WERI-Rb-1 (cell line): ENCODE results near the gene ACTL8.

Experiments
- DNase-seq: peaks from one replicate; pipeline ENCODE4 v3.0.0-alpha.2; 2020
- H3K27ac ChIP-seq: fragments of 250-450 bp; sonication (Bioruptor Pico); 2 replicates; pipeline ENCODE4 v1.5.1; 2020; ENCODE audit warnings: mild to moderate bottlenecking, moderate library complexity
- H3K27me3 ChIP-seq: fragments of 250-450 bp; sonication (Bioruptor Pico); 2 replicates; pipeline ENCODE4 v1.5.1; 2021; ENCODE audit warnings: mild to moderate bottlenecking, low read depth, moderate library complexity; ENCODE audit not compliant: insufficient read depth, severe bottlenecking
- H3K36me3 ChIP-seq: fragments of 250-450 bp; sonication (Bioruptor Pico); 2 replicates; pipeline ENCODE4 v1.5.1; 2020; ENCODE audit warnings: mild to moderate bottlenecking, moderate library complexity
- H3K4me3 ChIP-seq: 2 replicates; pipeline ENCODE4 v1.5.1; 2011; ENCODE audit warnings: low read depth, mild to moderate bottlenecking, control low read depth, low read length
- H3K9me3 ChIP-seq: fragments of 250-450 bp; sonication (Bioruptor Pico); 2 replicates; pipeline ENCODE4 v1.5.1; 2021; ENCODE audit warnings: mild to moderate bottlenecking, moderate library complexity; ENCODE audit not compliant: severe bottlenecking
- TF ChIP-seq, protein P1 (sequence below): IDR thresholded peaks from 2 replicates; pipeline ENCODE4 v1.5.1; 2011; ENCODE audit warnings: low read depth, mild to moderate bottlenecking, control low read depth, inconsistent platforms, low read length

Gene ACTL8

DNA sequence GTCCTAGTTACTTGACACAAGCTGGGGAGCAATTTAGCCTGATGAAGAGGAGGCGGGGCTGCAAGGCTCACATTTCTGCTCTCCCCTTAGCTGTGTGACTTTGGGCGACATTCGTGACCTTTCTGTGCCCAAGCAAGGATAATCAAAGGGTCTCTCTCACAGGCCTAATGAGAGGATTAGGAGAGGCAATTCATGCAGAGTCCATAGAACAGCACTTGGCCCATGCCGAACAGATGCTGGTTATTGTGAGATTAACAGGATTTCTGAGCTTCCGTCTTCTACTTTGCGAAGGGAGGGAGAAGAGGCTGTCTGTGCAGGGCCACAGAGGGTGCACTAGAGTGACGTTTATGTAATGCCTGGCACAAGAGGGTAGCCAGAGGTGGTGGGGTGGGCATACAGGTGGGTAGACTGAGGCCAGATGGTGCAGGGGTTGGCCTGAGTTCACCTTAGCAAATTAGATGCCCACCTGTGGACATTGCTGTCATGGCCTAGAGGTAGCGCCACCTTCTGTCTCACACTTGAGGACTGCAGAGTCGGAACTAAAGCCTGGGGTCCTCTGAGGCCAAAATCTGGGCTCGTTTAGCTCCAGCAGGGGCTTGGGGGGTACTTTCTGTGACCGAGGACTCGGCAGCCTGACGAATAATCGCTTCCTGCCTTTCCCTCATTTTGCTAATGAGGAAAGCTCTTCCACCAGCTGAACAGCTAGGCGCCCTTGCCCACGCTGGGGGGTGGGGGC, 18.6 kb downstream of the ACTL8 start:
- DNase-seq, result peak; percentile 89
- Histone ChIP-seq H3K27me3 (no peaks in the 10 kb centered on the region), H3K4me3 (peak overlapping the region; percentile 12; the same call in 1 of the 2 replicates), H3K9me3 (no peaks in the 10 kb centered on the region), H3K27ac (peak overlapping the region; percentile 89), H3K36me3 (no peaks in the 10 kb centered on the region)
- TF ChIP-seq, protein P1, sequence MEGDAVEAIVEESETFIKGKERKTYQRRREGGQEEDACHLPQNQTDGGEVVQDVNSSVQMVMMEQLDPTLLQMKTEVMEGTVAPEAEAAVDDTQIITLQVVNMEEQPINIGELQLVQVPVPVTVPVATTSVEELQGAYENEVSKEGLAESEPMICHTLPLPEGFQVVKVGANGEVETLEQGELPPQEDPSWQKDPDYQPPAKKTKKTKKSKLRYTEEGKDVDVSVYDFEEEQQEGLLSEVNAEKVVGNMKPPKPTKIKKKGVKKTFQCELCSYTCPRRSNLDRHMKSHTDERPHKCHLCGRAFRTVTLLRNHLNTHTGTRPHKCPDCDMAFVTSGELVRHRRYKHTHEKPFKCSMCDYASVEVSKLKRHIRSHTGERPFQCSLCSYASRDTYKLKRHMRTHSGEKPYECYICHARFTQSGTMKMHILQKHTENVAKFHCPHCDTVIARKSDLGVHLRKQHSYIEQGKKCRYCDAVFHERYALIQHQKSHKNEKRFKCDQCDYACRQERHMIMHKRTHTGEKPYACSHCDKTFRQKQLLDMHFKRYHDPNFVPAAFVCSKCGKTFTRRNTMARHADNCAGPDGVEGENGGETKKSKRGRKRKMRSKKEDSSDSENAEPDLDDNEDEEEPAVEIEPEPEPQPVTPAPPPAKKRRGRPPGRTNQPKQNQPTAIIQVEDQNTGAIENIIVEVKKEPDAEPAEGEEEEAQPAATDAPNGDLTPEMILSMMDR, result peak; percentile 71

DNA sequence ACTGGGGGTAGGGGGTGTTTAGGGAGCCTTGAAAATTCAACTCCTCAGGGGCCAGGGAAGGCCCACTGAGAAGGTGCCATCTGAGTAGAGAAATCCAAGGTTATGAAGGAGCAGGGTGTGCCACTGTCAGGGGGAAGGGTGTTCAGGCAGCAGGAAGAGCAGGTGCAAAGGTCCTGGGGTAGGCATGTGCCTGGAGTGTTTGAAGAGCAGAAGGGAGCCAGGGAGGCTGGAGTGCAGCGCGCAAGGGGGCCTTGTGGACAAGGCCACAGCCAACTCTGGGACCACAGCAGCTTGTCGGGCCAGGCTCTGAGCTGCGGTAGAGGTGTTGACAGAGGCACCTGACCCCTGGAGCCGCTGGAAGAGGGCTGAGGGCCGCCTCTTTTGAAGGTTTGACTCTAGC, 19.3 kb downstream of the ACTL8 start:
- DNase-seq, result no peak
- no peak overlapping the region for H3K4me3 ChIP-seq
- TF ChIP-seq, protein P1, result no peak
- no peaks in the 10 kb centered on the region for H3K9me3 ChIP-seq
- no peaks in the 10 kb centered on the region for H3K36me3 ChIP-seq
- no peaks in the 10 kb centered on the region for H3K27me3 ChIP-seq
- peak overlapping the region; percentile 89 for H3K27ac ChIP-seq

DNA sequence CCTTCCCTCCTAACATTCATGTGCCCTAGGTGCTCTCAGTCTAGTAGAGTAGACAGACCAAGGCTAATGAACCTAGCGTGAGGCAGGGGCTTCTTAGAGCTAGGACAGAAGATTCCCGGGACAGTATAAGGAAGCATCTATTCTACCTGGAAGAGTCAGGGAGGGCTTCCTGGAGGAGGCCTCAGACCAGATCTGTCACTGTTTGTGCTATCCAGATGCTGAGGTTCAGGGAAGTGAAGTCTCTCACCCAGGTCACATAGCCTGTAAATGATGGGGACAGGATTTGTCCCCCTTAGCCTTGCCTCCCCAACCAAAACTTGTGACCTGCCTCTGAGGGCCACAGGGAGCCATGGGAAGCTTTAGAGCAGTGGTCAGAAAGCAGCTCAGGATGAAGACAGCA, 20.7 kb downstream of the ACTL8 start:
- Histone ChIP-seq H3K27me3 (no peaks in the 10 kb centered on the region), H3K36me3 (no peaks in the 10 kb centered on the region), H3K4me3 (no peak overlapping the region), H3K9me3 (no peaks in the 10 kb centered on the region), H3K27ac (peak overlapping the region; percentile 89)
- no peak for DNase-seq
- TF ChIP-seq, protein P1, result no peak

DNA sequence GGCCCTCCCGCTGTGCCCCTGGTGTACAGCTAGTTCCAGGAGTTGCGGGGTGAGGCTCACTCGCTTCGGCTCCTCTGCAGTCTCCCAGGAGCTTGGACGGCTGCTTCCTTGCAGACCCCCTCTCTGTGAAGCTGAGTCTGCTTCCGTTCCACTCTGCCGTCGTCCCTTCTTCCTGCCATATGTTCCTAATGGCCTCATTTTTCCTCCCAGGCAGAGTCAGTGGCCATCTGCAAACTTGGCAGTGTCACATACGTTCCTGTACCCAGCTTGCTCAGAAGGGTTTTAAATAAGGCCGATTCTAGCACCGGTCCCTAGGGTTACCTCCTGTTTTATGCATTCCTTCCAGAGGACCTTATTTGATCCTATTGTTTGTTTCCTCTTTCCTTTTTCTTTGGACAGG, 21.3 kb downstream of the ACTL8 start:
- no peaks in the 10 kb centered on the region for H3K27me3 ChIP-seq
- DNase-seq, result peak; percentile 34
- no peaks in the 10 kb centered on the region for H3K36me3 ChIP-seq
- no peak overlapping the region for H3K4me3 ChIP-seq
- TF ChIP-seq, protein P1, result no peak
- H3K9me3 ChIP-seq, result no peaks in the 10 kb centered on the region
- peak overlapping the region; percentile 49 for H3K27ac ChIP-seq

DNA sequence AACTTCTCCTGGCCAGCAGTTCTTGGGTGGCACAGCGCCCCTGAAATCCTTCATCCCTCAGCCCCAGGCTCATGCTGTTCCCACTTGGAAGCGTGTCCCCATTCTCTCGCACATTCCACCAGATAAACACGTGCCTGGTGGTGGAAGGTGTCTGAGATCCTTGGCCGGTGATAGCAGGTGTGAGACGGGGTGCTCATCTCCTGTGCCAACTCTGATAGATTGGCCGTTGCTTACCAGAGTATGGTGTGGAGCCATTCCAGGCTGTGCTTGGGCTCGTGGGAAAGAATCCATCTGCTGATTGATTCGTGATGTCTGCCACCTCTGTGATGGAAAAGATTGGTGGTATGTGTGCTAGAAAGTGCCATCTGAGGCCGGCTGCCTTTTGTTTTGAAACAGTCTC, 22.2 kb downstream of the ACTL8 start:
- DNase-seq, result no peak
- Histone ChIP-seq H3K4me3 (no peak overlapping the region), H3K27ac (no peak overlapping the region), H3K36me3 (no peaks in the 10 kb centered on the region), H3K27me3 (no peaks in the 10 kb centered on the region), H3K9me3 (no peaks in the 10 kb centered on the region)
- TF ChIP-seq, protein P1, result no peak

DNA sequence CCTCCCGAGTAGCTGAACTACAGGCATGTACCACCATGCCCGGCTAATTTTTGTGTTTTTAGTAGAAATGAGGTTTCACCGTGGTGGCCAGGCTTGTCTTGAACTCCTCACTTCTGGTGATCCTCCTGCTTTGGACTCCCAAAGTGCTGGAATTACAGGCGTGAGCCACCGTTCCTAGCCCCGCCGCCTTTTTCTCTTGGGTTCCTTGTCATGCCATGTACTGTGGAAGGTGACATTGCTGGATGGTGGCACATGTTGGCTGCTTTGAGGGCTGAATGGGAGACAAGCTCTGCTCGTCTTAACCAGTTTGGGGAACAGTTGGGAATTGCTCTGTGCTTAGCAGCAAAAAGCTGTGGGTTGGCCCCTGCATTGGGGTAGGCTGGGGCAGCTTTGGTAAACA, 22.7 kb downstream of the ACTL8 start:
- H3K36me3 ChIP-seq, result no peaks in the 10 kb centered on the region
- H3K27me3 ChIP-seq, result no peaks in the 10 kb centered on the region
- H3K27ac ChIP-seq, result no peak overlapping the region
- DNase-seq, result no peak
- H3K4me3 ChIP-seq, result no peak overlapping the region
- H3K9me3 ChIP-seq, result no peaks in the 10 kb centered on the region
- TF ChIP-seq, protein P1, result no peak
